H9 (cell line): Measurements from ENCODE around the gene MILR1. TPM values are rescaled to one million over a fixed set of nuclear protein-coding genes. Genes with fewer than 3 reads are reported as not detected.

ENCODE experiments used
- DNase-seq: peaks from one replicate; pipeline ENCODE4 v3.0.0-alpha.2; 2017
- H2AFZ ChIP-seq: one replicate; pipeline ENCODE4 v1.6.1; 2013; ENCODE audit warnings: mild to moderate bottlenecking, low read length, control low read depth, moderate library complexity
- H2AK5ac ChIP-seq: 2 replicates; pipeline ENCODE4 v1.6.1; 2013; ENCODE audit warnings: low read length, control low read depth, mixed read lengths; ENCODE audit not compliant: insufficient read length
- H2BK120ac ChIP-seq: one replicate; pipeline ENCODE4 v1.6.1; 2013; ENCODE audit warnings: low read depth, mild to moderate bottlenecking, low read length, control low read depth, inconsistent platforms; ENCODE audit not compliant: poor library complexity, severe bottlenecking
- H2BK12ac ChIP-seq: 2 replicates; pipeline ENCODE4 v1.6.1; 2013; ENCODE audit warnings: low read length, control low read depth, mixed read lengths, low read depth; ENCODE audit not compliant: insufficient read length
- H2BK15ac ChIP-seq: 2 replicates; pipeline ENCODE4 v1.6.1; 2013; ENCODE audit warnings: low read depth, low read length, control low read depth
- H2BK20ac ChIP-seq: one replicate; pipeline ENCODE4 v1.6.1; 2013; ENCODE audit warnings: low read depth, mild to moderate bottlenecking, low read length, control low read depth, inconsistent platforms; ENCODE audit not compliant: poor library complexity, severe bottlenecking
- H2BK5ac ChIP-seq: 2 replicates; pipeline ENCODE4 v1.6.1; 2013; ENCODE audit warnings: low read length, control low read depth, mixed read lengths; ENCODE audit not compliant: insufficient read length
- H3K14ac ChIP-seq: 2 replicates; pipeline ENCODE4 v1.6.1; 2013; ENCODE audit warnings: low read length, control low read depth; ENCODE audit not compliant: insufficient read depth
- H3K18ac ChIP-seq: 2 replicates; pipeline ENCODE4 v1.6.1; 2013; ENCODE audit warnings: low read depth, mild to moderate bottlenecking, mixed read lengths, low read length, control low read depth; ENCODE audit not compliant: insufficient read length
- H3K23ac ChIP-seq: 2 replicates; pipeline ENCODE4 v1.6.1; 2013; ENCODE audit warnings: low read length, control low read depth, mixed read lengths, low read depth; ENCODE audit not compliant: insufficient read length
- H3K23me2 ChIP-seq: 2 replicates; pipeline ENCODE4 v1.6.1; 2013; ENCODE audit warnings: low read depth, mild to moderate bottlenecking, mixed read lengths, low read length, control low read depth; ENCODE audit not compliant: insufficient read length, poor library complexity, severe bottlenecking
- H3K27ac ChIP-seq: 2 replicates; pipeline ENCODE4 v1.5.1; 2013; ENCODE audit warnings: low read length, control low read depth, mixed read lengths, low read depth; ENCODE audit not compliant: insufficient read length
- H3K27me3 ChIP-seq: 2 replicates; pipeline ENCODE4 v1.6.1; 2013; ENCODE audit warnings: low read length, control low read depth, inconsistent platforms; ENCODE audit not compliant: insufficient read depth
- H3K4ac ChIP-seq: 2 replicates; pipeline ENCODE4 v1.6.1; 2013; ENCODE audit warnings: low read depth, mild to moderate bottlenecking, control low read depth, inconsistent platforms, low read length, moderate library complexity
- H3K4me1 ChIP-seq: 2 replicates; pipeline ENCODE4 v1.6.1; 2013; ENCODE audit warnings: low read length, control low read depth, inconsistent platforms; ENCODE audit not compliant: insufficient read depth
- H3K4me2 ChIP-seq: 2 replicates; pipeline ENCODE4 v1.6.1; 2013; ENCODE audit warnings: low read length, control low read depth, mixed read lengths; ENCODE audit not compliant: insufficient read length, insufficient read depth
- H3K56ac ChIP-seq: 2 replicates; pipeline ENCODE4 v1.6.1; 2013; ENCODE audit warnings: low read depth, mild to moderate bottlenecking, mixed read lengths, low read length, control low read depth; ENCODE audit not compliant: insufficient read length
- H3K79me1 ChIP-seq: 2 replicates; pipeline ENCODE4 v1.6.1; 2013; ENCODE audit warnings: low read depth, mild to moderate bottlenecking, moderate library complexity, low read length, control low read depth, inconsistent platforms; ENCODE audit not compliant: insufficient read depth, poor library complexity, severe bottlenecking
- H3K79me2 ChIP-seq: 2 replicates; pipeline ENCODE4 v1.6.1; 2013; ENCODE audit warnings: low read length, control low read depth, inconsistent platforms; ENCODE audit not compliant: insufficient read depth
- H3K9ac ChIP-seq: 2 replicates; pipeline ENCODE4 v1.6.1; 2013; ENCODE audit warnings: low read length, control low read depth, mixed read lengths; ENCODE audit not compliant: insufficient read length; ENCODE audit errors: extremely low read depth
- H3K9me3 ChIP-seq: one replicate; pipeline ENCODE4 v1.6.1; 2013; ENCODE audit warnings: low read depth, low read length, inconsistent platforms; ENCODE audit not compliant: control insufficient read depth
- H3T11ph ChIP-seq: one replicate; pipeline ENCODE4 v1.6.1; 2013; ENCODE audit warnings: mild to moderate bottlenecking, low read length, control low read depth, inconsistent platforms
- H4K20me1 ChIP-seq: one replicate; pipeline ENCODE4 v1.6.1; 2013; ENCODE audit not compliant: control insufficient read depth, insufficient read length, insufficient read depth
- H4K5ac ChIP-seq: 2 replicates; pipeline ENCODE4 v1.6.1; 2013; ENCODE audit warnings: low read depth, mild to moderate bottlenecking, mixed read lengths, low read length, control low read depth; ENCODE audit not compliant: insufficient read length
- H4K8ac ChIP-seq: replicated peaks from 2 replicates; pipeline ENCODE4 v1.6.1; 2013; ENCODE audit warnings: low read length, control low read depth, mixed read lengths, low read depth; ENCODE audit not compliant: insufficient read length
- H4K91ac ChIP-seq: 2 replicates; pipeline ENCODE4 v1.6.1; 2013; ENCODE audit warnings: low read depth, mild to moderate bottlenecking, moderate library complexity, mixed read lengths, low read length, control low read depth; ENCODE audit not compliant: insufficient read length
- H3K27ac Mint-ChIP-seq, 3 experiments: 2 replicates in 2 of 3; 3 replicates in 1 of 3; pipeline ENCODE4 v1.8.0; 2020 to 2021; ENCODE audit warnings: mixed read lengths in 3 of 3, mild to moderate bottlenecking in 1 of 3, moderate library complexity in 1 of 3
- H3K27me3 Mint-ChIP-seq: 2 replicates; pipeline ENCODE4 v1.8.0; 2021; ENCODE audit warnings: low read depth, mild to moderate bottlenecking, moderate library complexity, mixed read lengths
- H3K36me3 Mint-ChIP-seq, 3 experiments: 2 replicates in 2 of 3; 3 replicates in 1 of 3; pipeline ENCODE4 v1.8.0; 2020 to 2021; ENCODE audit warnings: low read depth in 3 of 3, mixed read lengths in 3 of 3; ENCODE audit not compliant: insufficient read depth in 1 of 3
- H3K4me1 Mint-ChIP-seq, 2 experiments: 2 replicates each; pipeline ENCODE4 v1.8.0; 2020; ENCODE audit warnings: mixed read lengths in 2 of 2
- H3K4me3 Mint-ChIP-seq, 2 experiments: 2 replicates in 1 of 2; 3 replicates in 1 of 2; pipeline ENCODE4 v1.8.0; 2020 to 2021; ENCODE audit warnings: mild to moderate bottlenecking in 2 of 2, mixed read lengths in 2 of 2, moderate library complexity in 1 of 2
- H3K9me3 Mint-ChIP-seq, 2 experiments: 2 replicates in 1 of 2; 3 replicates in 1 of 2; pipeline ENCODE4 v1.8.0; 2020; ENCODE audit warnings: mild to moderate bottlenecking in 2 of 2, mixed read lengths in 2 of 2, moderate library complexity in 1 of 2
- CTCF ChIP-seq: fragments of 200-600 bp; sonication (generic); conservative IDR thresholded peaks from 3 replicates; pipeline ENCODE4 v1.8.0; 2021; ENCODE audit warnings: antibody characterized with exemption, mild to moderate bottlenecking
- WGBS: extraction: QIAGEN DNeasy Blood & Tissue Kit; methylation state at CpG from one replicate; pipeline ENCODE4 v1.1.7; 2013; ENCODE audit warnings: missing lambda C conversion rate, low lambda C conversion rate, mixed read lengths; ENCODE audit not compliant: insufficient read length; ENCODE audit errors: extremely low coverage; 5-methylcytosine and 5-hydroxymethylcytosine counted together
- total RNA-seq: library from RNA; stranded (reverse); gene quantifications from 2 replicates; pipeline ENCODE4 v1.2.1, GENCODE V29; 2021

MILR1 gene
- total RNA-seq, 1 experiment from 2014 or later, result not detected

- DNase-seq, result no peak
- Histone ChIP-seq H4K20me1 (no peaks in the 10 kb centered on the region), H2BK120ac (no peak overlapping the region), H3T11ph (no peak overlapping the region), H3K9ac (no peak overlapping the region), H3K79me2 (no peaks in the 10 kb centered on the region), H3K4ac (no peak overlapping the region), H3K14ac (no peak overlapping the region), H2AFZ (no peak overlapping the region), H2AK5ac (no peak overlapping the region), H3K23me2 (no peaks in the 10 kb centered on the region), H3K27ac (no peak overlapping the region), H2BK15ac (no peak overlapping the region), H2BK12ac (no peak overlapping the region), H3K4me1 (no peaks in the 10 kb centered on the region), H3K79me1 (no peaks in the 10 kb centered on the region), H3K23ac (no peak overlapping the region), H3K9me3 (no peaks in the 10 kb centered on the region), H4K5ac (no peak overlapping the region), H2BK20ac (no peak overlapping the region), H3K18ac (no peak overlapping the region), H3K56ac (no peak overlapping the region), H3K27me3 (no peaks in the 10 kb centered on the region), H3K4me2 (no peak overlapping the region), H4K8ac (no peak overlapping the region), H4K91ac (no peak overlapping the region), H2BK5ac (no peak overlapping the region)
- H3K9me3 Mint-ChIP-seq, result peaks cover 0 to under 1% of the 10 kb centered on the region in 2 experiments; a peak in 1 of 5 replicates
- no CpG with 5 or more reads among the region's 19 CpGs for WGBS
- no peak overlapping the region for H3K4me3 Mint-ChIP-seq
- peak; percentile 88 for TF ChIP-seq CTCF
- no peaks in the 10 kb centered on the region for H3K27me3 Mint-ChIP-seq
- peaks cover 3 to 4% of the 10 kb centered on the region in 2 experiments for H3K4me1 Mint-ChIP-seq
- H3K27ac Mint-ChIP-seq, result no peak overlapping the region
- no peaks in the 10 kb centered on the region for H3K36me3 Mint-ChIP-seq
Observed at GRCh38 chr17:64418506-64419339, 30.2 kb upstream of the MILR1 start.
